Parathyroid adenoma (tissue), 2 donors: ENCODE measurements around the gene ALK.

Source experiments
- H2AFZ ChIP-seq: fragments of 300-600 bp; sonication (generic); one replicate; pipeline ENCODE4 v1.7.0; 2017; ENCODE audit warnings: antibody characterized with exemption, mild to moderate bottlenecking
- H3K27ac ChIP-seq: fragments of 300-600 bp; sonication (generic); one replicate; pipeline ENCODE4 v1.7.0; 2017
- H3K27me3 ChIP-seq: fragments of 300-600 bp; sonication (generic); one replicate; pipeline ENCODE4 v1.7.0; 2017; ENCODE audit warnings: low read length; ENCODE audit not compliant: control insufficient read depth, insufficient read depth
- H3K36me3 ChIP-seq: fragments of 300-600 bp; sonication (generic); one replicate; pipeline ENCODE4 v1.7.0; 2017; ENCODE audit warnings: low read length; ENCODE audit not compliant: control insufficient read depth, insufficient read depth
- H3K4me1 ChIP-seq: fragments of 300-600 bp; sonication (generic); one replicate; pipeline ENCODE4 v1.7.0; 2017; ENCODE audit warnings: control low read depth
- H3K4me2 ChIP-seq: fragments of 300-600 bp; sonication (generic); one replicate; pipeline ENCODE4 v1.7.0; 2017; ENCODE audit warnings: low read length
- H3K4me3 ChIP-seq: fragments of 300-600 bp; sonication (generic); one replicate; pipeline ENCODE4 v1.7.0; 2017; ENCODE audit warnings: low read depth, low read length
- H3K79me2 ChIP-seq: fragments of 300-600 bp; sonication (generic); one replicate; pipeline ENCODE4 v1.7.0; 2017; ENCODE audit warnings: control low read depth
- H3K9ac ChIP-seq: fragments of 300-600 bp; sonication (generic); one replicate; pipeline ENCODE4 v1.7.0; 2017; ENCODE audit warnings: mild to moderate bottlenecking
- H3K9me3 ChIP-seq: fragments of 300-600 bp; sonication (generic); one replicate; pipeline ENCODE4 v1.7.0; 2017; ENCODE audit warnings: low read length; ENCODE audit not compliant: control insufficient read depth
- TF ChIP-seq, protein P1 (sequence below): fragments of 300-600 bp; sonication (generic); IDR thresholded peaks from one replicate; pipeline ENCODE4 v1.7.0; 2017; ENCODE audit warnings: antibody characterized with exemption, mild to moderate bottlenecking
- donor health status: primary hyperparathyroidism.

ALK gene

DNA sequence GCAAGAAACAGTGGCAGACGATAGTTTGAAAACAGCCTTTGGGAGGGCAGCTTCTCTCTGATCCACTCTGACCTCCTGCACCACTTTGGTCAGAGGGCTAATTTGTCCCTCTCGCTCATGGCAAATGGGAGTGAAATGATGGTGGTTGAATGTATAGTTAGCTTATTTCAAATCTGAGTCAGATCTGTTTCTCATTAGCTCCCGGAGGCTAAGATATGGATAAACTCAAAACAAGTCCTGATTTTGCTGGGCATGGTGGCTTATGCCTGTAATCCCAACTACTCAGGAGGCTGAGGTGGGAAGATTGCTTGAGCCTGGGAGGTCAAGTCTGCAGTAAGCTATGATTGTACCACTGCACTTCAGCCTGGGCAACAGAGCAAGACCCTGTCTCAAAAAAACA lies 145.0 kb downstream of the ALK start:
- Histone ChIP-seq H3K4me2 (no peak overlapping the region), H2AFZ (no peak overlapping the region), H3K9ac (no peak overlapping the region), H3K36me3 (no peaks in the 10 kb centered on the region), H3K9me3 (no peaks in the 10 kb centered on the region), H3K27me3 (no peaks in the 10 kb centered on the region), H3K4me3 (no peak overlapping the region), H3K79me2 (no peaks in the 10 kb centered on the region), H3K4me1 (no peaks in the 10 kb centered on the region), H3K27ac (no peak overlapping the region)
- TF ChIP-seq, protein P1, sequence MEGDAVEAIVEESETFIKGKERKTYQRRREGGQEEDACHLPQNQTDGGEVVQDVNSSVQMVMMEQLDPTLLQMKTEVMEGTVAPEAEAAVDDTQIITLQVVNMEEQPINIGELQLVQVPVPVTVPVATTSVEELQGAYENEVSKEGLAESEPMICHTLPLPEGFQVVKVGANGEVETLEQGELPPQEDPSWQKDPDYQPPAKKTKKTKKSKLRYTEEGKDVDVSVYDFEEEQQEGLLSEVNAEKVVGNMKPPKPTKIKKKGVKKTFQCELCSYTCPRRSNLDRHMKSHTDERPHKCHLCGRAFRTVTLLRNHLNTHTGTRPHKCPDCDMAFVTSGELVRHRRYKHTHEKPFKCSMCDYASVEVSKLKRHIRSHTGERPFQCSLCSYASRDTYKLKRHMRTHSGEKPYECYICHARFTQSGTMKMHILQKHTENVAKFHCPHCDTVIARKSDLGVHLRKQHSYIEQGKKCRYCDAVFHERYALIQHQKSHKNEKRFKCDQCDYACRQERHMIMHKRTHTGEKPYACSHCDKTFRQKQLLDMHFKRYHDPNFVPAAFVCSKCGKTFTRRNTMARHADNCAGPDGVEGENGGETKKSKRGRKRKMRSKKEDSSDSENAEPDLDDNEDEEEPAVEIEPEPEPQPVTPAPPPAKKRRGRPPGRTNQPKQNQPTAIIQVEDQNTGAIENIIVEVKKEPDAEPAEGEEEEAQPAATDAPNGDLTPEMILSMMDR, result no peak

DNA sequence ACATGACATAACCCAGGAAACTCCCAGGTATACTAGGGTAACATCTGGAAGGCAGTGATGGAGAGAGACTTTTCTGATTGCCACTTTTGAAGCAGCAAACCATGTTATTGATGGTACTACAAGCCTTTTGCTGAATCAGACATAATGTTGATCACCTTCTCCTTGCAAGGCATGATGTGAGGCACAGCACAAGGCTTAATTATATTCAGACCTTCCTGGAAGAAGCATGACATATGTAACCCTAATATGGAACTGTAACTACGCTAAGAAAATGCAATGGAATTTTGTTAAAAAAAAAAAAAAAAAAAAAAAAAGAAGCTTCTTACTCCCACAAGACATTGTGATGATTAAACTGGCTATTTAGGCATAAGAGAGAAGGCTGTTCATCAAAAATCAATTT lies 145.4 kb downstream of the ALK start:
- Histone ChIP-seq H3K79me2 (no peaks in the 10 kb centered on the region), H3K27me3 (no peaks in the 10 kb centered on the region), H3K9ac (no peak overlapping the region), H3K36me3 (no peaks in the 10 kb centered on the region), H3K4me1 (no peaks in the 10 kb centered on the region), H3K9me3 (no peaks in the 10 kb centered on the region), H3K4me3 (no peak overlapping the region), H2AFZ (no peak overlapping the region), H3K4me2 (no peak overlapping the region), H3K27ac (no peak overlapping the region)
- TF ChIP-seq, protein P1, result no peak

DNA sequence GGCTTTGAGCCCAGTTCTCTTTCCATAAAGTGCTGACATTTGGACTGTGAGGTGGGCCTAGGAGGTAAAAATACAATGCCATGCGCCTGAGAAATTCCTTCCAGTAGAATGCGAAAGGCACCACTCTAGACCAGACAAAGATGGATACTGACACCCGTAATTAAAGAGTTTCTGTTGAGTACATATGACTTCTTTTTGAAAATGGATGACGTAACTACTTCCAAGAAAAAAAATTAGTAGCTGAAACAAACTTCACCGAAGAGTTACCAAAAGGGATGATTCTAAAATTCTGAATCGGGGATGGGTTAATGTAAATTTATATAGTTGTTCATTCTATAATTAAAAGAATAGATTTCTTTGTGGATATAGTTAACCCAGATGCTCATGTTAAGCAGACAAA lies 146.8 kb downstream of the ALK start:
- Histone ChIP-seq H3K4me3 (no peak overlapping the region), H3K9ac (no peak overlapping the region), H3K27me3 (no peaks in the 10 kb centered on the region), H3K79me2 (no peaks in the 10 kb centered on the region), H3K36me3 (no peaks in the 10 kb centered on the region), H2AFZ (no peak overlapping the region), H3K4me1 (no peaks in the 10 kb centered on the region), H3K27ac (no peak overlapping the region), H3K9me3 (no peaks in the 10 kb centered on the region), H3K4me2 (no peak overlapping the region)
- TF ChIP-seq, protein P1, result no peak

DNA sequence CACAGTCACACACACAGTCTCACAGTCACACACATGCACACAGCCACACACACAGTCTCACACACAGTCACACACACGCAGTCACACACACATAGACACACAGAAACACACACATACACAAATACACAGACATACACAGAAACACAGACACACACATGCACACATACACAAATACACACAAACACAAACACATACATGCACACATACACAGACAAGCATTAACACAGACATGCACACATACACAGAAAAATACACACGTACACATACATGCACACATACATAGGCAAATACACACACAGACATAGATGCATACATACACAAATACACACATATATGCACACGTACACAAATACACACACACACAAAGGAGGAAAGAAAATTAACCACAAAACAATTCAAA lies 150.5 kb downstream of the ALK start:
- no peaks in the 10 kb centered on the region for H3K36me3 ChIP-seq
- H3K9me3 ChIP-seq, result no peaks in the 10 kb centered on the region
- H3K9ac ChIP-seq, result no peak overlapping the region
- H3K4me2 ChIP-seq, result no peak overlapping the region
- no peaks in the 10 kb centered on the region for H3K79me2 ChIP-seq
- H3K27ac ChIP-seq, result no peak overlapping the region
- H3K4me1 ChIP-seq, result no peaks in the 10 kb centered on the region
- no peak overlapping the region for H2AFZ ChIP-seq
- no peaks in the 10 kb centered on the region for H3K27me3 ChIP-seq
- TF ChIP-seq, protein P1, result no peak
- no peak overlapping the region for H3K4me3 ChIP-seq

DNA sequence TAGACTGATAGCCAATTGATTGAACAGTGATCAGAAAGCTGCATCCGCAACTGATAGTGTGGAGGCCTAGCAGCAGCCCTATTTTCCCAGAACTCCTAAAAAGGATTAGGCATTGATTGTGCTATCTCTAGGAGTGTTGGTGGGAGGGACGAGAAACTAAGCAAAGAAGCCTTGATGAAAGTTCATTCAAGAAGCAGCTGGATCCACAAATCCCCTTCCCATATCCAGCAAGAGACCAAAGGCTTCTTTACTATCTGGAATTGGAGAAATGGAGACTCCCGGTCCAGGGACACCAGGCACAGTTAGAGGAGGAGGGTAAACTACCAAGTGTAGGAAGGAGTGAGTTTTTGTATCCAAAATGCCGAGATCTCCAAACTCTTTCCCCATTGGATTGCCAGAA lies 151.5 kb downstream of the ALK start:
- no peaks in the 10 kb centered on the region for H3K27me3 ChIP-seq
- H3K4me3 ChIP-seq, result no peak overlapping the region
- no peaks in the 10 kb centered on the region for H3K79me2 ChIP-seq
- H3K4me2 ChIP-seq, result no peak overlapping the region
- no peaks in the 10 kb centered on the region for H3K4me1 ChIP-seq
- H3K9me3 ChIP-seq, result no peaks in the 10 kb centered on the region
- no peak overlapping the region for H2AFZ ChIP-seq
- H3K36me3 ChIP-seq, result no peaks in the 10 kb centered on the region
- no peak overlapping the region for H3K27ac ChIP-seq
- TF ChIP-seq, protein P1, result no peak
- H3K9ac ChIP-seq, result no peak overlapping the region
